Measurements from ENCODE around the gene AP1AR.
A peak's percentile ranks its signal among the peaks of the same experiment; 100 is the strongest.
"Not testable (repeated sequence)": the region's sequence is repeated elsewhere in the genome, so short reads cannot be mapped to it uniquely, and the experiment has no call there.

AP1AR gene

DNA sequence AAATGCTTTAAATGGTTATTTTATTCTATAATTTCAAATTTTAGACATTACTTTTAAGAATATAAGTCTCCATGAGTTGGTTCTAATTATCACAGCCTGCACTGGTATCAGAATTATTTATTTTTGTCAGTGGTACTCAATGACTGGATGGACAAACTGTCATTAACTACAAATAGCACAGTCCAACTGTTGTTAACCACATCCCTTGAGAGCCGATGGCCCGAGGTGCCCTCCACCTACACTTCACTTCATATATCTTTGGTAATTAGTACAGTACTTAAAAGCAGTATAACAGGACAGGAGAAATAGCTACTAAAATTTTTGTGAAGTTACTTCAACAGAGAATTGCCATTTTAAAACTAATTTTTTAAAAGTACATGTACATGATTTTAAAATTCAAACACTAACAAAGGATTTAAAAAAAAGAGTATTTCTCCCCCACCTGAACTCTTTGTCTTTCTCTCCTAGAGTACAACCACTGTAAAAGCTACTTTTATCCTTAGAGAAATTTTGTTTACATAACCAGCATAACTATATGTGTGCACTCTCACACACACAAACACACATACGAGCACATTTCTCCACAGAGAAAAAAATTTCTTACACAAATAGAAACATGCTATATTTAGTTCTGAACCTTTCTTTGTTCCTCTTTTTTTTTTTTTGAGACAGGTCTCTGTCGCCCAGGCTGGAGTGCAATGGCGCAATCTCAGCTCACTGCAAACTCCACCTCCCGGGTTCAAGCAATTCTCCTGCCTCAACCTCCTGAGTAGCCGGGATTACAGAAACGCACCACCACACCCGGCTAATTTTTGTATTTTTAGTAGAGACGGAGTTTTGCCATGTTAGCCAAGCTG is 47.7 kb downstream of the AP1AR start:
- no peak for DNase-seq

- DNase-seq = no peak
These were observed 48.3 kb downstream of the AP1AR start for GRCh38 chr4:112279882-112280315.

DNA sequence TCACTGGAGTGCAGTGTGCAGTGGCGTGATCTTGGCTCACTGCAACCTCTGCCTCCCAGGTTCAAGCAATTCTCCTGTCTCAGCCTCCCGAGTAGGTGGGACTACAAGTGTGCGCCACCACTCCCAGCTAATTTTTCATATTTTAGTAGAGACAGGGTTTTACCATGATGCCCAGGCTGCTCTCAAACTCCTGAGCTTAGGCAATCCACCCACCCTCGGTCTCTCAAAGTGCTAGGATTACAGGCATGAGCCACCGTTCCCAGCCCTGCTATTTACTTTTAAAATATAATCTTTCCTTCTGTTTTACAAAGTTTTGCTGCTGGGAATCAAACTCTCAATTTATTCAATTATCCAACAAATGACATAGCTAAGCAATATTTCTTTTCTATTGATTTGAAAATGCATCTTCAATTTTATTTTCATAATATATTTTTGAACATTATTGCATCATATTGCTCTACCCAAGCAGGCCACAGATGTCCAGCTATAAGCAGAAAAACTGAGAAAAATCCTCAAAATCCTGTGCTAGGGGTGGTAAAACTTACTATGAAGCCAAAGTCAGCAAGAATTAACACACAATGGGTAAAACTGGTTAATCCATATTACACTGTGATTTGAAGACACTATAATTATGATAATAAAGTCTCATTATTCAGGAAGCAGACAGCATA is 48.9 kb downstream of the AP1AR start:
- no peak for DNase-seq

- not testable (repeated sequence) for DNase-seq
These were observed 50.4 kb downstream of the AP1AR start for GRCh38 chr4:112281895-112282398.

GRCh38 chr4:112282860-112283667 is 51.5 kb downstream of the AP1AR start:
- DNase-seq = no peak

- DNase-seq = peak; percentile 39
These were observed 52.6 kb downstream of the AP1AR start for GRCh38 chr4:112284166-112284565.

DNA sequence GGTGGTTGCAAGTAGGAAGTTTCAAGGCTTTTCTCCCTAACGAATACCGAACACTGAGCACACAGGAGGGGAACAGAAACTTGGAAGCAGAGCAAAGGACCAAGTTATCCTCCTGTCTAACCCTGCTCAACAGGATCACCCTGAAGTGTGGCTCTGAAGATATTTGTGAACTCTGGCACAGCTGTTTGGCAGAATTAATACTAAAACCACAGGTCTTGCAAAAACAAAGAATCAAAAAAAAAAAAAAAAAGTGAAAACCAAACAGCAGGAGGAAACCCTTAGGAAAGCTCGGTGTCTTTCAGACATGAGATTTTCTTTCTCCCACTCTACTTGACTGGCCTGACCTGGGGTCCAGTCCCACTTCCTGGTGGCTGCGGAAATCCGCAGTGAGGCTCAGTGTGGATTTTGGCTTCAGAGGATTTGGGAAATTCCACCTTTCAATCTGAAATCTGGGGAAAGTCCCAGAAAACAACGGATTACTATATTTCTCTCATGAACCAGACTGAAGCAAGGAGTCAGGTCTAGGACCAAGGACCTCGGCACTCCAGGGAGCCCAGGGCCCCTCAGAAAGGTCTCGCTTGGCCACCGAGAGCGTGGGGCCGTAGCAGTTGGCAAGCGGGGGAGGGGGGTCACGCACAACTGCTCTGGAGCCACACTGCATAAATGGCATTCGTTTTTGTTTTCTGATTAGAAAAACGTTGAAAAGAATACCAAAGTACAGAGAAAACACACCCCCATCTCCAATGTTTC is 53.2 kb downstream of the AP1AR start:
- DNase-seq = peak; percentile 58

DNA sequence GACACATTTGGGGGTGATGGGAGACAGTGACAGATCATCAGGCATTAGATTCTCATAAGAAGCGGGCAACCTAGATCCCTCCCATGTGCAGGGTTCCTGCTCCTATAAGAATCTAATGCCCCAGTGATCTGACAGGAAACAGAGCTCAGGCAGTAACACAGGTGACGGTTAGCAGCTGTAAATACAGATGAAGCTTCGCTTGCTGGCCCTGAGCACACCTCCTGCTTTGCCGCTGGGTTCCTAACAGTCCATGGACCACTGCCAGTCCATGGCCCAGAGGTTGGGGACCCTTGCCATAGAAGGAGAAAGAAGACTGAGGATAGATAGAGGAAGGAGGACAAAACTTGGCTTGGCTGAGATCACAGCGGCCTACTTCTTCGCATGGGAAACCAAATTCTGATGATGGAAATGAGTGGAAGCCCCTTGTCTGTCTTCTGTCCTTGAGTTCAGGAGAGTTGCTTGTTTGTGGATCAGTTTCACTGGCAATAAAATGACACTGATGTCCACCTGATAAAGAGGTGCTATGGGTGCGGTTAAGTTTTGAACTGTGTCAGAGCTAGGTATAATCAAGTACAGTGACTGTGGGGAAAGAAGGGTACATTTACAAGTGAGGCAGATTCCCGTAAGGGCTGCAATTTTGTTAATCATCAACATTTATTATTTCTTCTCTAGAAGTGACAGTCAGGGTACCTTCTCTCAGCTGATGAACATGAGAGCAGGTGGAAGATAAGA is 55.8 kb downstream of the AP1AR start:
- DNase-seq = peak; percentile 57

DNA sequence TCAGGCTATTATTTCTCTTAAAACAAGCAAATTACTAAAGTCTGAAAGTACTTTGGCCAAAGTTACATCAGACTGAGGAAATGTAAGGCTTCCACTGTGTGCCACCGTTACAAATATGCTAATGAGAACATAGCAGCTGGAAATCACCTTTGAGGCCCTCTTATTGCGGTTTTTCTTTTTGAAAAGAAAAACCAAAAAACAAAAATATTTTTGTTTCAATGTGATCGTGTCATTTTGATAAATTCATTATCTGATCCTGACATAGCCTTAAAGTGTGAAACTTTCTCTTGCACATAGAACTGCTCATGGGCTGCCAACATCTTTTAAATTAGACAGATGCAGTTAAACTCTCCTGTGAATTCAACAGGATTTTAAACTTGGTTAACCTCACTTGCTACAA is 56.9 kb downstream of the AP1AR start:
- DNase-seq = peak; percentile 80

- no peak for DNase-seq
These were observed 58.0 kb downstream of the AP1AR start for GRCh38 chr4:112289407-112290253.

DNA sequence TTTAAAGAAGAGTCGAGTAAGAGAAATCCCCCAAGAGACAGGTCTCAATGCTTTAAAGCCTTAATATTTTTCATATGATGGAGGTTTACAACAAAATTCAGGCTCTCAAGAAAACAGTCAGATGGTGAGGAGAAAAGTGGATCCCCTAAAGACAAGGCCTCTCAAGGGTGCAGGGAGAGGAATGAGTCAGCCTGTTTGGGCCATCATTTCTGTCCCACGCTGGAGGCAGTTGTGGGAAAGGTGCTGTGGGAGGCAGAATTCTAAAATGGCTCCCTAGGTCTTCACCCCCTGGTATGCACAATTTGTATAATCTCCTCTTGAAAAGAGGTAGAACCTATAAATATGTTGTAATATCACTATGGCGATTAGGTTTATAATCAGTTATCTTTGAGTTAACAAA is 58.8 kb downstream of the AP1AR start:
- no peak for DNase-seq

DNA sequence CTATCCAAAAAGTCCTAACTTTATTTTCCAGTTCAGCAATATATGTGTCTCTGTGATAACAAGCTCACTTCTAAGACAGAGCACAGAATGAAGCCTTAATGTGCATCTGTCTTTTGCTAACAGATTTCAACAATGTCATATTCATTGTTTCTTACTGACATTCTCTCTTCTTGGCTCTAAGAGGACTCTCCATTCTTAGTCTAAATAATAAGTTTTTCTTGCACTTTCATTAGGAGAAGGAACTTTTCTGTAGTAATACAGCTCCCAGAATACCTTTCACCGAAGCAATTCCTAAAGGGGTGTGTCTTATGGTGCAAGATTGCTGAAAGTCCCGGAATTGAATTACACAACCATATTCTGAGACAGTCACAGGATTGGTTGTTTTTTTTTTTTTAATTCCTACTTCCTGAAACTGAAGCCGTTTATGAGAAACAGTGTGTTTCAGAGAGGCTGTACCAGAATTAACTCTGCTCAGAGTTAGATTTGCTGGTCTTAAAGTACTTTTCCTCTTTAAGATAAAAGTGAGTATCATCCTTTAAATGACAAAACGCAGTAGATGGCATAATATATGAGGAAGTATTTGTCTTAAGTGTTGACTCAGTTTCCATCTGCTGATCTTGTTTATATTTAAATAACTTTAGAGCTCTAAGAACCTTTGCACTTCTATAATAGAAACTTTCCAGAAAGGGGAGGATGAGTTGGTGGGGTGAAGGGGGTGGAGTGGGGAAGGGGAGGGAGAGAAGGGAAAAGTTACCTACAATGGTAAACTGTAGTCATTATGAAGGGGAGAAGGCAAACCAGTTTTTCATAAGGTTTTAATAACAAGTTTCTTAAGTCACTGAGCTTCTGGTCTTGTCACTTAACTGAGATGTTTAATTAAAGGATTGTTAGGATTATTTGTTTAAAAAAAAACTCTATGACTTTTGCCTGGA is 65.6 kb downstream of the AP1AR start, which contains the start of gene ALPK1:
Gene ALPK1, plus strand, starts transcription at position 421 of the 932 bp plus-strand sequence.
- DNase-seq = peak; percentile 54

GRCh38 chr4:112299721-112300120 is 68.1 kb downstream of the AP1AR start:
- no peak for DNase-seq

DNA sequence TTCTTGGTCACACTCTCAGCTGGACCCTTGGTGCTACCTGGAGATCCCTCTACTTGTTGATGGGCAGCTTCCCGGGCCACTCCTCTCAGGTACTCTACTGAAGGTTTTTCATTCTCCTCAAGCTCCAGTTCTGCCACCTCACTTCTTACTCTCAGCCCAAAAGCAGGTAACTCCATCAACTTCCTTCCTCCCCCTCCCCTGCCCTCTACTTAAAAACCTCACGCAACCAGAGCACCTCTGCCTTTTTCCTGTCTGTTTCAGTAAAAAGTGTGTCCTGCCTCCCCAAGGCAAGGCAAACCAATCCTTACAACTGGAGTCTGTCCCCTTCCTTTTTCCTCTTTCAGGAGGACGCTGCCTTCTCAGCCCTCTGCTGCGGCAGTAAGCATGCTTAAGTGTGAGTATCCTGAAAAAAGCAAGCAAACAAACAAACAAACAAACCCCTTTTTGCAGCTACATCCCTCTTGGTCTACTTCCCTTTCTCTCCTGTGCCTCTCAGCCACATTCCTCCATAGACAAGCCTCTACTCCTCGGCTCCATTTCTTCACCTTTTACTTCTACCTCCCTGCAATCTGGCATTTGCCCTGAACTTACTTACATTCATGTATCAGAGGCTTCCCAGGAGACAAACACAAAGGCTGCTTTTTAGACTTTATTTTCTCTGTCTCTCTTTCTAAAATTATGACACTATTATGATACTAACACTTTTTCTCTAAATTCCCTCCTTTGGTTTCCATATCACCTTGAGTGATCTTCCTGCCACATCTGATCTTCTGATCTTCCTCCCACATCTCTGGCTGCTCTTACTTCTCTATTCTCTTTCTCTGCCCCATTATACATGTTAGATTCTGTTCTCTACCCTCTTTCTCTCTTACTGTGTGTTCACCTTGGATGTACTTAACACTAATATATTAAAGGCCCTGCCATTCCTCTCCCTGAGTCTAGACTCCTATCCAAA is 71.0 kb downstream of the AP1AR start:
- DNase-seq = peak; percentile 47

- DNase-seq = not testable (repeated sequence)
These were observed 73.9 kb downstream of the AP1AR start for GRCh38 chr4:112305477-112305876.

GRCh38 chr4:112309263-112309791 is 77.7 kb downstream of the AP1AR start:
- not testable (repeated sequence) for DNase-seq

DNA sequence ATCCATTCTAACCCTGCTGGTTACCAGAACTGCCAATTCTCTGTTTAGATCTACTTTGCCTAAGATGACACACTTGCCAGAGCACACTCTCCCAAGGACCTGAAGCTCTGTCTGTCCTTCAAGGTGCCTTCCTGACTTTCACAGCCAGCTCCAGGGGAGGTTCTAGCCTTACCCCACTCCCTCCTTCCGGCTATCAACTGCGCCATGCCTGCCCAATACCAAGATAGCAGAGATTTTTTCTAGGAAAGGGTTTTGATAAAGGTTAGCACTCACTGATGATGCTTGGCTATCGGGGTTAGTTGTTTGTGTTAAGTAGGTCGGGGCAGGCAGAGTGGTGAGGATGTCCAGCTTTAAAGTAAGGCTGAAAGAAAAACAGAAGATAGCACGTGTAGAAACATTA is 79.9 kb downstream of the AP1AR start:
- DNase-seq = no peak

Data from CD4-positive, alpha-beta T cell treated with Interleukin-17A for 1 hour (primary cell).